ENCODE data around the gene MT1A.

- TF ChIP-seq CTCF (IDR thresholded peaks at IDR 0.05): no peak
- TF ChIP-seq RAD21 (IDR thresholded peaks at IDR 0.05; ENCODE audit: low read length): no peak
Measured at GRCh38 chr16:56591377-56592060, 46.9 kb upstream of the MT1A start.

Measured in SK-N-SH (cell line).